Testis (tissue), 3 donors: ENCODE results near the gene PROC. TPM values are rescaled to one million over a fixed set of nuclear protein-coding genes. Genes with fewer than 3 reads are reported as not detected.

Source experiments
- DNase-seq: peaks from one replicate; pipeline ENCODE4 v3.0.0-alpha.2; 2019
- H3K27ac ChIP-seq, 2 donors: fragments of 200-600 bp; sonication (generic); one replicate each; pipeline ENCODE4 v1.5.1; 2019
- H3K27me3 ChIP-seq: fragments of 200-600 bp; sonication (generic); one replicate; pipeline ENCODE4 v1.5.1; 2019
- H3K36me3 ChIP-seq: fragments of 200-600 bp; sonication (generic); one replicate; pipeline ENCODE4 v1.5.1; 2017; ENCODE audit warnings: low read depth; ENCODE audit errors: missing control alignments
- H3K4me1 ChIP-seq: fragments of 200-600 bp; sonication (generic); one replicate; pipeline ENCODE4 v1.5.1; 2019
- H3K4me3 ChIP-seq, 2 donors: fragments of 200-600 bp; sonication (generic); one replicate each; pipeline ENCODE4 v1.5.1; 2017 to 2019
- H3K9me3 ChIP-seq: fragments of 200-600 bp; sonication (generic); one replicate; pipeline ENCODE4 v1.5.1; 2017
- CTCF ChIP-seq, 3 experiments: fragments of 450-650 bp in 2 of 3; fragments of 200-600 bp in 1 of 3; sonication (generic) in 1 of 3; IDR thresholded peaks; one replicate each; pipeline ENCODE4 v1.5.1; 2016 to 2019; ENCODE audit warnings: antibody characterized with exemption in 3 of 3, mild to moderate bottlenecking in 2 of 3, moderate library complexity in 1 of 3
- POLR2A ChIP-seq: fragments of 450-650 bp; IDR thresholded peaks from one replicate; pipeline ENCODE4 v1.6.1; 2017; ENCODE audit warnings: antibody characterized with exemption, mild to moderate bottlenecking, moderate library complexity
- WGBS, 2 donors: methylation state at CpG; one replicate each; pipeline ENCODE4 v1.1.5; 2018; 5-methylcytosine and 5-hydroxymethylcytosine counted together
- intact Hi-C: fragments of 100-400 bp; cut with DNase I; formaldehyde crosslinking; loops from one replicate; pipeline ENCODE4 v1.15.1; 2023; ENCODE audit warnings: low total_unique reads
- polyA plus RNA-seq: library from polyadenylated mRNA; stranded (reverse); fragments of 350-450 nt; fragmentation: Illumina TruSeq; extraction: RNeasy Lipid Tissue Mini Kit (QIAGEN cat#74804); gene quantifications from one replicate; pipeline ENCODE4 v1.2.3, GENCODE V29; 2014; ENCODE audit warnings: low read depth, low replicate concordance; ENCODE audit not compliant: insufficient read depth
- total RNA-seq, 2 donors: library from RNA; depleted of rRNA; stranded (reverse); fragments of >200 nt; gene quantifications; one replicate each; pipeline ENCODE4 v1.2.3, GENCODE V29; 2016

Gene PROC
- total and polyA plus RNA-seq, 3 donors from 2014 or later: 0.63 TPM; not detected in 2

GRCh38 chr2:127376257-127376656 is 42.0 kb upstream of the PROC start:
- Histone ChIP-seq H3K9me3 (no peaks in the 10 kb centered on the region), H3K27me3 (no peaks in the 10 kb centered on the region), H3K27ac (no peak overlapping the region), H3K4me1 (no peaks in the 10 kb centered on the region), H3K36me3 (no peaks in the 10 kb centered on the region), H3K4me3 (no peak overlapping the region)
- WGBS, 2 donors: 94 to 95% methylated on average over 8 of the region's 8 CpGs
- intact Hi-C loops: no loop called here
- TF ChIP-seq POLR2A (no peak), CTCF (IDR thresholded peaks at IDR 0.05) (no peak)
- DNase-seq: no peak

- 93 to 94% methylated on average over 1 of the region's 1 CpG for WGBS, 2 donors
- Histone ChIP-seq H3K36me3 (no peaks in the 10 kb centered on the region), H3K4me1 (no peaks in the 10 kb centered on the region), H3K4me3 (no peak overlapping the region), H3K27ac (no peak overlapping the region), H3K27me3 (no peaks in the 10 kb centered on the region), H3K9me3 (no peaks in the 10 kb centered on the region)
- no peak for TF ChIP-seq POLR2A
- TF ChIP-seq CTCF (IDR thresholded peaks at IDR 0.05): no peak
- no peak for DNase-seq
- intact Hi-C loops: no loop called here
Measured at GRCh38 chr2:127377262-127377661, 41.0 kb upstream of the PROC start.

GRCh38 chr2:127378720-127379119 is 39.5 kb upstream of the PROC start:
- Histone ChIP-seq H3K4me3 (no peak overlapping the region), H3K27ac (no peak overlapping the region), H3K36me3 (no peaks in the 10 kb centered on the region), H3K9me3 (no peaks in the 10 kb centered on the region), H3K4me1 (no peaks in the 10 kb centered on the region), H3K27me3 (no peaks in the 10 kb centered on the region)
- TF ChIP-seq CTCF (IDR thresholded peaks at IDR 0.05) (no peak), POLR2A (no peak)
- no peak for DNase-seq
- WGBS, 2 donors: 71 to 85% methylated on average over 6 of the region's 6 CpGs
- intact Hi-C loops: no loop called here

- no peak for DNase-seq
- intact Hi-C loops: no loop called here
- Histone ChIP-seq H3K4me3 (no peak overlapping the region), H3K27me3 (no peaks in the 10 kb centered on the region), H3K9me3 (no peaks in the 10 kb centered on the region), H3K4me1 (no peaks in the 10 kb centered on the region), H3K27ac (no peak overlapping the region), H3K36me3 (no peaks in the 10 kb centered on the region)
- TF ChIP-seq POLR2A: no peak
- no peak for TF ChIP-seq CTCF (IDR thresholded peaks at IDR 0.05)
- WGBS, 2 donors: 76 to 84% methylated on average over 4 of the region's 4 CpGs
Measured at GRCh38 chr2:127379712-127380355, 38.4 kb upstream of the PROC start.

- Histone ChIP-seq H3K27ac (no peak overlapping the region), H3K36me3 (no peaks in the 10 kb centered on the region), H3K4me1 (peaks cover 6% of the 10 kb centered on the region), H3K4me3 (no peak overlapping the region), H3K9me3 (no peaks in the 10 kb centered on the region), H3K27me3 (no peaks in the 10 kb centered on the region)
- DNase-seq: no peak
- TF ChIP-seq CTCF (IDR thresholded peaks at IDR 0.05) (no peak), POLR2A (no peak)
- intact Hi-C loops: no loop called here
- 79 to 83% methylated on average over 5 of the region's 5 CpGs for WGBS, 2 donors
Measured at GRCh38 chr2:127381762-127382161, 36.5 kb upstream of the PROC start.
